Endometrial microvascular endothelial cells (primary cell): Measurements from ENCODE around the gene NDUFA11. TPM values are rescaled to one million over a fixed set of nuclear protein-coding genes. Genes with fewer than 3 reads are reported as not detected.

ENCODE experiments used
- in situ Hi-C: cut with HindIII; loops from 2 replicates; pipeline ENCODE4 v1.10.0; 2017; ENCODE audit warnings: low sequenced_read_pairs, low pct_unique_long_range_greater_than_20kb; ENCODE audit errors: inconsistent ontology term
- total RNA-seq: library from RNA; depleted of rRNA; stranded (reverse); fragments of >200 nt; gene quantifications from one replicate; pipeline ENCODE4 v1.2.3, GENCODE V29; 2015; ENCODE audit errors: inconsistent ontology term

The NDUFA11 gene
- 324 TPM for total RNA-seq

DNA sequence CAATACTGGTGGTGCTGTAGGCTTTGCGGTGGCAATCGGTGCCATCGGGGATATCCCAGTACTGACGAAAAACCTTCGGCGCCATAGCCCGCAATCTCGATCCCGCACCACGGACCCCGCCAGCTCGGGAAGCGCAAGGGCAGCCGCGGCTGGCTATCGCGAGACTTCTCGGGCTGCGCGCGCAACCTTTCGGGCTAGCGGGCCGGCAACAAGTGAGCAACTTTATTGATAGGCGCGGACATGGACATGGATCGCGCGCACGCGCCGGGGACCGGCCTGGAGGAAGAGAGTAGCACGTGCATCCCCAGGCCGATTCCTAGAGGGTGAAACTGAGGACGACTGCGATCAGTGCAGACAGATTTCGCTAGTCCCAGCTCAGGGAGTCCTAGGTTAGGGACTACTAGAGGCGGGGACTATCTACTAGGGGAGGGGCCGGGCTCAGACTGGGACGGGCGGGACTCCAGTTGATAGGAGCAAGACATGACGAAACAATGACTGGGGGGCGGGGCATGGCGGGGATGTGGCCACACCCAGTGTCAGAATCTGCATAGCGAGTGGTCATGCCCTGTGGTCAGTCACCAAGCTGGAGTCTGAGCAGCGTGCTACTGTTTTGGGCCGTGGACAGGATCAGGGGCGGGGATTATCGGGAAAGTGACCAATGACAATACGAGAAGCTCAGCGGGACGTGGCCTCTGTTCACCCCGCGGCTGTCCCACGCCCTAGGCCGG lies at the start of gene NDUFA11:
TSS of gene NDUFA11 (minus strand) at position 167 of the 728 bp plus-strand sequence. CDS start at position 85, 82 bp downstream.
- in situ Hi-C loops: no loop called here

DNA sequence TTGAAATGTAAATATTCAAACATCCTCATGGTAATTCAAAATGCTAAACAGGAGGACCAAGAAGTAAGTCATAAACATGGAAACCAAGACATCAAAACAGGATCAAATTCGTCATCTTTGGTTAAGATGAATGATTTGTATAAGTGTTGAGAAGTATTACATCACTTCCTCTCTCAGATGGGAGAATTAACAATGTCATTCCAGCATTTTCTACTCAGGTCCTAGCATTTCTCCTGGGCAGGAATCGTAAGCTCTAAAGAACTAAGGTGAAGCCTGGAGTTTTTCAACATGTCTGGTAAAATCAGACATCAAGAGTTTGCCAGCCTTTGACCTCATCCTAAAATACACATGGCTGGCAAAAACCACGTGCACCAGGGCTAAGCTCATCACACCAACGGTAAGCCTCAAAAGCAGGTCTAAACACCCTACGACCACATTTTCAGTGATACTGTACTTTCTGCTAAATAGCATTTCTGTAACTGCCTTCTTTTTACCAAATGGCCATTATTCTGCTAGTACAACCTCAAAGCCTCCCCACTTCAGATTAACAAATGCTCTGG lies 49.5 kb upstream of the NDUFA11 start:
- in situ Hi-C loops: no loop called here

DNA sequence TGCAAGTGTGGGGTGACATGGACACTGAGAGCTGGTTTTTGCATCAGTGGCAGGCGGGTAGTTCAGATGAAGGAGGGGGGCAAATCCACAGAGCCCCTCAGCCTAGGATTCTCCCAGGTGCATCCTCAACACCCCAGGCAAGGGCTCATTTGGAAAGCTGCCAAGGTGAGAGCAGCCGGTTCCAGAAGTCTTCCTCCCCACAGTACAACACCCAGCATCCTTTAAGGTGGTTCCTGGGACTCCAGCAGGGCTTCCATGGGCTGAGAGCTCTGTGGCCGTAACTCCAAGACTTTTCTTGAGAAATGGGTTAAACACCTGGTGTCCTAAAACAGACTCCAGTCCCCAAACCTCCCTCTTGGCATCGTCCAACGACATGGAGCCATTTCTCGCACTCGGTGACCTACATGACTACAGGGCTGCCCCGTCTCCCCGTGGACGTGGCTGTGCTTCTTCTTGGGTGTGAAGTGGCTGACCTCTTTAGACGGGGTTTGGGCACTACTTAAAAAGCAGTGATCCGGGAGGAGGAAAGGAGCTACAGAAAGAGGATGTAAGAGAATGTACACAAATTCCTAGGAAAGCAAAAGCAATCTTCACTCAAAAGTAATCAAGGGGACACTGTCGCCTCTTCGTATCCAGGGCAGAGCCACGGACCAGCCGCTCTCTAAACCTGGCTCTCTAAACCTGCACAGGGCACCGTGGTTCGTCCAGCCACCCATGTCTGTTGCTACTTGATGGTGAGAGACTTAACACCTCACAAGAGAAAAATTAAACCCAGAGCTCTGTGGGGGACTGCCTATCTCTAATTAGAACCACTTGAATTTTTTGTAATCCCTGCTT lies 48.8 kb upstream of the NDUFA11 start:
- in situ Hi-C loops: no loop called here

DNA sequence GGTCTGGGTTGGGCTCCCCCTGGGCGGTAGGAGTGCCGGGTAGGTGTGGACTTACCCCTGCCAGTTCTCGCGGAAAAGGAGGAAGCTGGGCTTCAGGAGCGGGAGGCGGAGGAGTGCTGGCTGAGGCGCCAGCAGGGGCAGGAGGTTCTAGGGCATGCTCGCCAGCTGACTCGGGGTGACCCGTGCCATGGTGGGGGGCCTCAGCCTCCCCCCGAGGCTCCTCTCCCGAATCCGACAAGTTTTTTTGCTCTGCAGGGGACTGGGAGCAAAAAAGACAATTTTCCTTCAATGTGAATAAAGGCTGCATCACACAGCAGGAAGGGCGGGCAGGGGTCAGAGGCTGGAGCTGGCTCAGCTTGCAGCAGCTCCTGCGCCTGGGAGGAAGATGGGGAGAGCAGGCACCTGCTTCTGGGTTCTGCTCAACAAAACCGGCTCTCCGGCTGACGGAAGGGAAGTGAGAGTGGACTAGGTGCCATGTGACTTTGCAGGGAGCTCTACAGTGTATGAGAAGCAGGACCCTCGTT lies 47.8 kb upstream of the NDUFA11 start:
- in situ Hi-C loops: no loop called here

DNA sequence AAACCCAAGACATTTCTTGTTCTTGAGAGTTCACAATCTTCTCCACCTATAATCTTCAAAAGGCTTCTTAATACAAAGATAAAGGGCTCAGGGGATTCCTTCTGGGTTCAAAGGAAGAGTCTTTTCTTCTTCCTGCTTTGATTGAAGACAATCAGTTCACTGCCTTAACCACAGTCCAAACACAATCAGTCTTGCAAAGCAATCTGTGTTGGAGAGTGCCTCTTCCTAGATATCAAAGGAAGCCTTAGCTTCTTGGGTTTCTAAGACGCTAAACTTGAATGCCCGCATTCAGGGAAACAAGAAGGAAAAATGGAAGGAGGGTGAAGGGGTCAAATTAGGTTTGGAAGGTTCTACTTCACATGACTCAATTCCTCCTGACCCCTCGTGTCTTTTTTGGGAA lies 47.2 kb upstream of the NDUFA11 start:
- in situ Hi-C loops: no loop called here

DNA sequence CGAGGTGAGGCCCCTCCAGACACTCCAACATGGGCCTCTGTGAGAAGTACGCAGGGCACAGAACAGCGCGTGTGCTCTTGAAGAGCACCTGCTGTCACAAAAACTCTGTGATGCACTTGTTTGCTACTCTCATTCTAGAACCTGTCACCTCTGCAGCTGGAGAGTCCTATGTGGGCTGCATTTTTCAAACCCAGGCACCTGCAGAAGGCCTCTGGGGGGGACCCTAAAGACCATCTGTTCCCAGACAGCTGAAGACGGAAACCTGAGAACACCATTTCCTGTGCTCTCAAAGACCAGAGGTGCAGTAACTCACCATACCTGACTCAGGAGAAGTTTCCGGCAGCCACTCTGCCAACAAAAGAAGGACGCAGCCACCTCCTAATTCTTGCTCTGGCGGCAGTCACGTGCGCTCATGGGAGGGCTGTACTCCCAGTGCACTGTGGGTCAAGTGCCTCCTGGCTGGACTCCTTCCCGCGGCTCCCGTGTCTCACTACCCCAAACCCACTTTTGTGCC lies 46.3 kb upstream of the NDUFA11 start:
- in situ Hi-C loops: no loop called here

DNA sequence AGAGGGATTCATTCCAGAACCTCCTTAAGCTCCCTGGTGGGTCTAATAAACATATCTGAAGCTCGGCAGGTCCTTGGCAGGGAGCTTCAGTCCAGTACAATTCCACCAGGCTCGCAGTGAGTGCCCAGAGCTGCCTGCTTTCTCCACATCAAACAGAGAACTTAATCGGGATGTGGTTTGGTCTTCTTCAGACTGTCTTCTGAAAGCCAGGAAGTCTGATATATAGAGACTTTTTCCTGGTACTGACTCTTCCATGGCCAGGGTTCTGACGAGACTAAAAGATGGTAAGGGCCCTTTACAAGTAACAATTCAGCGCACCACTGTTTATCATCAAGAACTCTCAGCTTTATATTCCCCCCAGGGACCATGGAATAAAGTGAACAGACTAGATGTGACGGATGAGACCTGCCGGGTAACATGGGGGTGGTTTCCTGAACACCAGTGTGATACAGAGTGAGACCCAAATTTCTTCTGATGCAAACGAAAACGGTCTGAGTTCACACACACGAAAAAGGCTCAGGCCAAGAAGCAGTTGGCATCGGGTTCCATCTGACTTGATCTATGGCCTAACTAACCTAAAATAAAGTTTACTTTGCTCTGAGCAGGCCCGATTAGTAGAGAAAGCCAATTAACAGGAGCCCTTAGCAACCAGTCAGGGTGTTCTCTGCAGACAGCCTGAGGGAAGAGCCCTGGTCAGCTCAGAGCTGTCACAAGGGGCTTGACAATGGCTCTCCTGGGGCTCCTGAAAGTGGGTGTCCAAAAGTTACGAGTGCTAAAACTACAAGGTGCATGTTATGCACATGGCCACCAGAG lies 45.4 kb upstream of the NDUFA11 start:
- in situ Hi-C loops: no loop called here

DNA sequence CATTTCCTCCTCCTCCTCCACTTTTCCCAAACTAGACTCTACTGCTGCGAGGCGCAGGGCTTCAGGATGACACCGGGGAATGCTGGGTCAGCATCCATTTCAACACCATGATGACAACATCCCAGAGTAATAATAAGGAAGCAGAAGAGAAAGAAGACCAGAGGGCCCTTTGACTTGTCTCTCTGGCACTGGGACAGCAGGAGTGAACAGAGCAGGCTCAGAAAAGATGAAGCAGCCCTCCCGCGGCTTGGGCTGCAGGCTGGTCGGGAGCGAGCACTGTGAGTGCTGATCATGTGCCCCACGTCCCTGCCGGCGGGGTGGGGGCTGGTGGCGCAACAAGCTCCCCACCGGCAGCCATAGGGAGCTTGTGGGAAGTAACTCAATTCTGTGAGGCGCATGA lies 43.8 kb upstream of the NDUFA11 start:
- in situ Hi-C loops: no loop called here

DNA sequence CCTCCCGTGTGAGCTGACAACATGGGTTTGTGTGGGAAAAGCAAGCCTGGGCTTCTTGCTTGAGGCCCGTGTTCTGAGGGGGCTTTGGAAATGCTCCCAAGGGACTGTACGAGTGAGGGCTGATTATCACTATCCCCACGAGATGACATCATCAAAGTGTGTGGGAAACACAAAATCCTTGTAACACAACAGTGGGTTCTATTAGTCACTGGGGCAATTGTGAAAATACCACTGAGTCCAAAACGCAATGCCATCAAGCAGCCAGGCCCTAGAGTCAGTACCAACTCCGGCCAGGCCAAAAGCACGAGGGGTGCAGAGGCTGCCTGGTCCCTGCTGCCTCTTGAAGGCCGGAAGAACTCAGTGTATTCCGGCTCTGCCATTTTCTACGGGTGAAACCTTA lies 40.0 kb upstream of the NDUFA11 start:
- in situ Hi-C loops: no loop called here

DNA sequence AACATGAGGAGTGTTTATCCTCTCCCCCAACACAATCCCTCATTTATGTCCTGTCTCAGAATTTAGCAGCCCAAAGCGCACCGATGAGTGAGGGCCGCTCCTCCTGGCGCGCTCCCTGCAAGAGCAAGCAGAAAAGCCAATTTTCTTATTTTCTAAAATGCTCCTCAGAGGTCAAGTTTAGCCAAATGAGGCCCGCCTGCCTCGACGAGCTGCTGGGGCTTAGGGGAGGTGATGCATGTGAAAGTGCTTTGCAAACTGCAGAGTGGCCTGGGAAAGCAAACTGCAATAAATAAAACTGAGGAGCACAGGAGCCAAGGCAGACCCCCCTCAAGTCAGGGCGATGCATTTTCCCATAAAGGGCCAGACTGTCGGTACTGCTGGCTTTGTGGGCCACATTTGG lies 39.5 kb upstream of the NDUFA11 start:
- in situ Hi-C loops: no loop called here

DNA sequence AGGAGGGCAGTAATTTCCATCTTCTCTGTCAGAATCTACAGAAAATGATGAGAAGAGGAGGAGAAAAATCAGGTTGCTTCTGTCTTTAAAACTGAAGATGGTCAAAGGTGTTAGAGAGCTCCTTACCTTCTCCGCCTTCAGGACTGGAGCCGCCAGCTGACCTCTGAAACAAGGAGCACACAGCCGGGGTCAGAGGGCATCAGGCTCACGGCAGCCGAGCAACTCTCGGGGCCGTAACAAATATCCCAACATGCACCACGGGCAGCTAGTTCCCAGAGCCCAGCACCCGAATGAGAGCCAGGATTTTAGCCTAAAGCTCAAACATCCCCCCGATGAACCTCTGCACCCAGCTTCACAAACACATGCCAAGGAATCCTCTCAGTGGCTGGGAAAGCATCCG lies 38.1 kb upstream of the NDUFA11 start:
- in situ Hi-C loops: no loop called here

DNA sequence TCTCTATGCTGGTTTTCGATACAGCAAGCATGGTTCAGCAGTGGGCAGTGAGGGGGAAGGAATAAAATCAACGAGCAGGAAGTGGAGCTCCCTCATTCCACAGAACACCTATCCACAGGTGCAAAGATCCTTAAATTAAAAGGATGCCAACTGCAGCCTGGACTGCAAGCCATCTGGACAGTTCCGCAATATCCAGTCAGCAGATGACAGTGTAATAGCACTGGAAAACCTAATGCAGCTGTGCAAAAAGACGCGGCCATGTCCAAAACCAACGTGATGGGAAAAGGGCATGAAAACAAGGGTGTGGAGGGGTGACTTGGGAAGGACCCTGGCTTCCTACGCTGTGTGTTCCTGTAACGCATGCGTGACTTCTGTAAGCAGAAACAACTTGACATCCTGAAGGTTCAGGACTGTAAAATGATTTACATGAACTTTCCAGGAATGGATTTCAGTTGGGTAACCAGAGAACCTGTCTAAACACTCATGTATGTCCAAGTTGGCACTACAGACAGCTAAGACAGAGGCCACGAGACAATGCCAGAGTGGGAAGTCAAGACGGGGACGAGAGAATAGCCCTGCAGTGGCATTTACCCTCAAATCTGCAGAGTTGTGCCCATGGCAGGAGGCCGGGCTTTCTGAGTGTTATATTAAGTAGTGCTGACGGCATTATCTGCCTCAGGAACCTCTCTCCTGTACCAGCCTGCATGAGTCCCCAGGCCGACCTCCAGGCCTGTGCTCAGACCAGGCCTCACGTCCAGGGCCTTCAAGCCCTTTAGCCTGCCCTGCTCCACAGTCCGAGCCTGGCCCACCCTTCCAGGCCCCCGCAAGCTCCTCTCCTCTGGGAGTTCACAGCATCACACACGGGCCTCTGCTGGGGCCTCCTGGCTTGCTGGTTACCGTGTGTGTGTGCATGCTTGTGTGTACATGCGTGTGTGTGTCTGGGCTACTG lies 36.9 kb upstream of the NDUFA11 start:
- in situ Hi-C loops: no loop called here

DNA sequence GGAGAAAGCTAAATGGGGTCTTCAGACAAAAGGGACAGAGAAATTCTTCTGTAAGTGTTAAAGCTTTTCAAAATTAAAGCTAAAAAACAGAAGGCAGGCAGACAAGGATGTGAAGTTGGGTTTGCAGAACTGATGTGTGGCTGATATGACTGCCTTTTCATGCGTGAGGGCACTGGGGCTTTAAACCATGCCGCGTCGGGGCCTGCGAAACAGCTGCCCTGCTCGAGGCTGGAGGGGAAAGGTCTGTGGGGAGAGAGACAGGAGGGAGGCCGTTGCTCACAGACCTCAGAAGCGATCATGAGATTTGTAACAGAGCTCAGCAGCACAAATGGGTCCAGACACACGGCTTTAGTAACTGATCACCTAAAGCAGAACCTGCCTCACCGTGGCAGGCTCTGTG lies 34.0 kb upstream of the NDUFA11 start:
- in situ Hi-C loops: no loop called here

DNA sequence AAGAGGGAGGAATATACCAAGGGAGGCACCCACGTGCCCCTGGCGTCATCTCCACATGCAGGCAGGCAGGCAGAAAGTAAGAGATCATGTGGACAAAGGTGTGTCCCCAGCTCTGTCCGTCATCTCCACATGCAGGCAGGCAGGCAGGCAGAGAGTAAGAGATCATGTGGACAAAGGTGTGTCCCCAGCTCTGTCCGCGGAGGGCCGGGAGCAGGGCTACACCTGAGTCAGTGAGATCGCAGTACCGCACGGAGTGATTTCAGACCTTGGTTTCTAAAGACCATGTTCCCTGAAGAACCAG lies 32.7 kb upstream of the NDUFA11 start:
- in situ Hi-C loops: no loop called here

DNA sequence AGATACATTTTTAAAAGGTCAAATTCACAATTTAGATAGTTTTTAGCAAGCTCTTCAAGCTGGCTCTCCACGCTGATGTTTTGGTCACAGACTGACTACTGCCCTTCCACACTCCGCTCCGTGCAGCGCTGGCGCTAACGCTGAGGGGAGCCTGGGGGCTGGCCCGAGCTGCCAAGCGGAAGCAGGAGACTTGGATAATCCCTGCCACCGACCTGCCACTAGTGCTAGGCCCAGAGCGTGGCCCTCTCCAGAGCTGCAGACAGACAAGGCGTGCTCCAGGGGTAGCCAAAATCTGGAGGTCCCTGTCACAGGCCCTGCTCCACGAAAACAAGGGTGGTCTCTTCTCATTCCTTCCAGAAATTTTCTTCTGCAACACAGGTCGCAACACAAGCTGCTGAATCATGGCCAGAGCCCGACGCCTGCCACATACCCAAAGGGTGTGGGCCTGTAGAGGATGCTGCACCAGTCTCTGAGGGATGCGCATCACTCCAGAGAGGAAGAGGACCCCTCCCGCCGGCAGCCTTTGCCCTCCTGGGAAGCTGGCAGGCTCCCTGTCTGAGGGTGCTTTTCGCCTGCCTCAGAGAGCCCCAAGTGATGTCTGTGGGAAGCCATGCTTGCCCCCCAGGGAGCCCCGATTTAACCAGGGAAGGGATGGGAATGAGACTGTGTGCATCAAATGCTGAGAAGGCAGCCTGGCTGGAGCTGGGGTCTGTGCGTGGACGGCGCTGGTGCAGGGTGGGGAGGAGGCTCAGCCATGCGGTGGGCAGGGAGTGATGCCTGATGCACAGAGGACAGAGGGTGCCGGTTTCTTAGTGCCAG lies 32.1 kb upstream of the NDUFA11 start:
- in situ Hi-C loops: no loop called here

DNA sequence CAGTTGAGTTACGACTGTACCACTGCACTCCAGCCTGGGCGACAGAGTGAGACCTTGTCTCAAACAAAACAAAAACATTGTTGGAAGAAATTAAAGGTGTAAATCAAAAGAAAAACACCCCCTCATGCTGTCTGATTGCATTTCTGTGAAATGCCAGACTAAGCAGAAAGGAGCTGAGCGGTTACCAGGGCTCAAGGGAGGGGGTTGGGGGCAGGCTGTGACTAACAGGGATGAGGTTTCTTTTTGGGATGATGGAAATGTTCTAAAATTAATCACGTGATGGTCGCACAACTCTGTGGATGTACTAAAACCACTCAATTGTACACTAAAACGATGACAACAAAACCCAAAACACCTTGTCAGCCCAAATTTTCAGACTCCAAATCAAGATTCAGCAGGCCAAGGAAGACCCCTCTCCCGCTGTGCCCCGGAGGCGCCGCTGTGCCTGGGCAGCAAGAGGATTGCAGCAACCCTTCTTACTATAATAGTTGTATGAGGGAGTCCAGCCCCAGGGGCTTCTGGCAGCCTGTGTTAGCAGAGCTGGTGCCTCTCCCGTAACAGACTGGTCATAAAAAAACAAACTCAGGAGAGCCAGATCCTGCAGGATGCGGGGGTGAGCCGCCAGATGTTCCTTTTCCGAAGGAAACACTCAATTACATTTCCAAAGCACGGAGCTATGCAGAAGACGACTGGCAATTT lies 31.3 kb upstream of the NDUFA11 start:
- in situ Hi-C loops: no loop called here

DNA sequence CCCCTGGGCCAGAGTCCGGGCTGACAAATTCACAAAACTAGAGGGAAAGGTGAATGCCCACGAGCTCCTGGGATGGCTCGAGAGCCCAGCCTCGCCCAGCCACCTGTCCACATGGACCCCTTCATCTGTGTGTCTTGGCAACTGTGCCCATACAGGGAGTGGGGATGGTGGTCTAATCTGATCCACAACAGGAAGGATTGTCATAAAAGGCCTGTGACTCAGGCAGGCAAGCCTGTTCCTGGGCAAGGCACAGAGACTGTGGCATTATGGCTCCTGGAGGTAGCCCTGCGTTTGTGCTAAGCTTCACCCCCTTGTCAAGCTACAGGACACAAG lies 30.4 kb upstream of the NDUFA11 start:
- in situ Hi-C loops: no loop called here
